Astrocyte of the spinal cord (primary cell): Measurements from ENCODE around the gene ADAMTS8.
A peak's percentile ranks its signal among the peaks of the same experiment; 100 is the strongest.

Source experiments
- DNase-seq: peaks from one replicate; pipeline ENCODE4 v3.0.0; 2011; ENCODE audit warnings: low read depth, low spot score
- H3K4me3 ChIP-seq: 2 replicates; pipeline ENCODE4 v1.5.1; 2011; ENCODE audit warnings: low read depth, mild to moderate bottlenecking, low read length, moderate library complexity
- in situ Hi-C: cut with HindIII; loops from 2 replicates; pipeline ENCODE4 v1.10.0; 2017; ENCODE audit warnings: low sequenced_read_pairs
- TF ChIP-seq, protein P1 (sequence below): IDR thresholded peaks from 2 replicates; pipeline ENCODE4 v1.5.1; 2012; ENCODE audit warnings: low read depth, mild to moderate bottlenecking, low read length, inconsistent platforms

The ADAMTS8 gene

DNA sequence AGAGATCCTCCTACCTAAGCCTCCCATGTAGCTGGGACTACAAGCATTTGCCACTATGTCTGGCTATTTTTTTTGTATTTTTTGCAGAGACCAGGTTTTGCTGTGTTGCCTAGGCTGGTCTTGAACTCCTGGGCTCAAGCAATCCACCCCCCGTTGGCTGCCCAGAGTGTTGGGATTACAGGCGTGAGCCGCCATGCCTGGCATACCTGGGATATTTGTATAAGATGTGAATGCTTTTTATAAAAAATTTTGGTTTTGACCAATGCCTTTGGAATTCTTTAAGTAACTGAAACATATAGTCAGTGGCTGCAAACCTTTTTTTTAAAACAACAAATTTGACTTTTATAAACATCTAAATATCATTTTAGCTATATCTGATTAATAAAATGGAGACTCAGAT is 42.4 kb downstream of the ADAMTS8 start:
- DNase-seq, result no peak
- no peak overlapping the region for H3K4me3 ChIP-seq
- TF ChIP-seq, protein P1, sequence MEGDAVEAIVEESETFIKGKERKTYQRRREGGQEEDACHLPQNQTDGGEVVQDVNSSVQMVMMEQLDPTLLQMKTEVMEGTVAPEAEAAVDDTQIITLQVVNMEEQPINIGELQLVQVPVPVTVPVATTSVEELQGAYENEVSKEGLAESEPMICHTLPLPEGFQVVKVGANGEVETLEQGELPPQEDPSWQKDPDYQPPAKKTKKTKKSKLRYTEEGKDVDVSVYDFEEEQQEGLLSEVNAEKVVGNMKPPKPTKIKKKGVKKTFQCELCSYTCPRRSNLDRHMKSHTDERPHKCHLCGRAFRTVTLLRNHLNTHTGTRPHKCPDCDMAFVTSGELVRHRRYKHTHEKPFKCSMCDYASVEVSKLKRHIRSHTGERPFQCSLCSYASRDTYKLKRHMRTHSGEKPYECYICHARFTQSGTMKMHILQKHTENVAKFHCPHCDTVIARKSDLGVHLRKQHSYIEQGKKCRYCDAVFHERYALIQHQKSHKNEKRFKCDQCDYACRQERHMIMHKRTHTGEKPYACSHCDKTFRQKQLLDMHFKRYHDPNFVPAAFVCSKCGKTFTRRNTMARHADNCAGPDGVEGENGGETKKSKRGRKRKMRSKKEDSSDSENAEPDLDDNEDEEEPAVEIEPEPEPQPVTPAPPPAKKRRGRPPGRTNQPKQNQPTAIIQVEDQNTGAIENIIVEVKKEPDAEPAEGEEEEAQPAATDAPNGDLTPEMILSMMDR, result no peak
- in situ Hi-C loops, result no loop called here

- TF ChIP-seq, protein P1, result no peak
- in situ Hi-C loops, result no loop called here
- peak; percentile 99 for DNase-seq
- no peak overlapping the region for H3K4me3 ChIP-seq
These were observed 44.8 kb downstream of the ADAMTS8 start for GRCh38 chr11:130383344-130384211.

DNA sequence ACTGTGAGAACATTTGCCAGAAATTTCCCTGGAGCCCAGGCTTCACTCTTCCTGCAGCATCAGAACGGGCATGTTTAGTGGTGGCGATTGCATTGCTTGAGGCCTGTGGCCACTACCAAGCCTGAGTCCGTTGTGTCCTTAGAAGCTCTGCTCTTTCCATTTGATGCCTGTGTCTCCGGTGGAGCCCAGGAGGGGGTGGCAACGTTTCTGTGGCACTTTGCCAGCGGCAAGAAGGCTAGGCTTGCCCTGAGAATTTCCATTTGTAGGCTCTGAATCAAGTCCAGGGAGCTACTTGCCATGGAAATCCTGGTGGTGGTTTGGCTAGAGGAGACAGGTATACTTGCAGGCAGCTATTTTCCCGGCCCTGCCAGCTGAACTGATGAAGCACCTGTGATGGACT is 47.1 kb downstream of the ADAMTS8 start:
- in situ Hi-C loops, result no loop called here
- no peak for DNase-seq
- no peak overlapping the region for H3K4me3 ChIP-seq
- TF ChIP-seq, protein P1, result no peak

- TF ChIP-seq, protein P1, result no peak
- H3K4me3 ChIP-seq, result no peak overlapping the region
- DNase-seq, result no peak
- in situ Hi-C loops, result no loop called here
These were observed 47.6 kb downstream of the ADAMTS8 start for GRCh38 chr11:130380778-130381177.

GRCh38 chr11:130379276-130379675 is 49.1 kb downstream of the ADAMTS8 start:
- H3K4me3 ChIP-seq, result no peak overlapping the region
- in situ Hi-C loops, result no loop called here
- no peak for DNase-seq
- TF ChIP-seq, protein P1, result no peak

DNA sequence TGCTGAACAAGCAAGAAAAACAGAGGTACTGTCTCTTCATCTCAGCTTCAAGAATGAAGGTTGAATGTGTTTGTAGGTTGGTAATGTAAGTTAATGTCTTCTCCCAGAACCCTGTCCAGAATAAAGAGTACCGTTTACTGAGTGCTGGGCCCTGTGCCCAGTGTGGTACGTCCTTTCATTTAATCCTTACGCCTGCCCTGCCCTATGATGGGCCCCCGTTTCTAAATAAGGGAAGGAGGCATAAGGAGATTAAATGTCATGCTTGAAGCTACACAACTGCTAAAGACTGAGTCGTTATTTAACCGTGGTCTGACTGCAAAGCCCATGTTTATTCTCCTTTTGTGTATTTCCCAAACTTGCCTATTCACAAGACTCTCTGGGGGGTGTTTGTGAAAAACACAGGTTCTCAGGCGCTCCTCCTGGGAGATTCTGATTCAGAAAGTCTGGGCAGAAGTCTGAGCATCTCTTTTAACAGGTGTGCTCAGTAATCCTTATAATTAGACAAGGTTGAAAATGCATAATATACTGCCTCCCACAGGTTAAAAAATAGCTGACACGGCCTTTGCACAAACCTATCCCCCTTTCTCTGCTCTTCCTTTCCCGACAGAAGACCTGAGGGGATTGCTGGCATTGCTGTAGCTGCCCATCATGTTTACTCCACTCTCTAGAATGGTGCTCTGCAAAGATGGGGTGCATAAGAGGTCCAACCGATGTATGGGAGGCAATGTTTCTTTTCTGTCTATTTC is 57.4 kb downstream of the ADAMTS8 start:
- in situ Hi-C loops, result no loop called here
- DNase-seq, result no peak
- TF ChIP-seq, protein P1, result no peak

More for the DNA sequence above, 57.4 kb downstream of the ADAMTS8 start:
- no peak overlapping the region for H3K4me3 ChIP-seq
